ENCODE data around the gene MRC2.

DNA sequence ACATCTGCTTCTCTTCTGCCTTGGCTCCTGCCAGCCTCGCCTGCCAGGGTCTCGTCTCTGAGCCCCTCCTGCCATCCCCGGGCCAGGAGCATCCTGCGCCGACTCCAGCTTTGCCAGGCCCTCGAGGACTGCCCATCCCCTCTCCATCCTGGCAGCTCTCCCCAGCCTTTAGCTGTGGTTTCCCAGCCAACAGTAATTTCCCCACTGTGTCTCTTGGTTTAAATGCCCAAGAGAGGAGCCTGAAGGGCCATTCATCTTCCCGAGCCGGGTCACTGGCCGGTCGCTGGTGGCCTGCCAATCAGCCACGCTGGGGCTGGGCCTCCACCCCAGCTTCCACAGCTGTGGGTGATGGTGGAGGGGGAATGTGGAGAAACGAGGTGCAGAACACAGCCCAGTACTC, 47.8 kb downstream of the MRC2 start:
- TF ChIP-seq, protein P1, sequence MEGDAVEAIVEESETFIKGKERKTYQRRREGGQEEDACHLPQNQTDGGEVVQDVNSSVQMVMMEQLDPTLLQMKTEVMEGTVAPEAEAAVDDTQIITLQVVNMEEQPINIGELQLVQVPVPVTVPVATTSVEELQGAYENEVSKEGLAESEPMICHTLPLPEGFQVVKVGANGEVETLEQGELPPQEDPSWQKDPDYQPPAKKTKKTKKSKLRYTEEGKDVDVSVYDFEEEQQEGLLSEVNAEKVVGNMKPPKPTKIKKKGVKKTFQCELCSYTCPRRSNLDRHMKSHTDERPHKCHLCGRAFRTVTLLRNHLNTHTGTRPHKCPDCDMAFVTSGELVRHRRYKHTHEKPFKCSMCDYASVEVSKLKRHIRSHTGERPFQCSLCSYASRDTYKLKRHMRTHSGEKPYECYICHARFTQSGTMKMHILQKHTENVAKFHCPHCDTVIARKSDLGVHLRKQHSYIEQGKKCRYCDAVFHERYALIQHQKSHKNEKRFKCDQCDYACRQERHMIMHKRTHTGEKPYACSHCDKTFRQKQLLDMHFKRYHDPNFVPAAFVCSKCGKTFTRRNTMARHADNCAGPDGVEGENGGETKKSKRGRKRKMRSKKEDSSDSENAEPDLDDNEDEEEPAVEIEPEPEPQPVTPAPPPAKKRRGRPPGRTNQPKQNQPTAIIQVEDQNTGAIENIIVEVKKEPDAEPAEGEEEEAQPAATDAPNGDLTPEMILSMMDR (IDR thresholded peaks at IDR 0.05; ENCODE audit: borderline replicate concordance, extremely low read depth, low read length, poor library complexity, severe bottlenecking): no peak
- no peak for TF ChIP-seq EZH2 (IDR thresholded peaks at IDR 0.05; ENCODE audit: borderline replicate concordance, low read depth, low read length, severe bottlenecking)
